ENCODE data around the gene CRADD.

The CRADD gene

GRCh38 chr12:93805736-93806141, 128.6 kb downstream of the CRADD start:
- DNase-seq = no peak
- TF ChIP-seq GATA1 (IDR thresholded peaks at IDR 0.05; ENCODE audit: low read depth, low read length) = no peak
- TF ChIP-seq POLR2A (IDR thresholded peaks at IDR 0.05; ENCODE audit: low read length) = no peak

- TF ChIP-seq POLR2A (IDR thresholded peaks at IDR 0.05; ENCODE audit: low read length) = no peak
- TF ChIP-seq GATA1 (IDR thresholded peaks at IDR 0.05; ENCODE audit: low read depth, low read length) = no peak
- no peak for DNase-seq
Measured at GRCh38 chr12:93807354-93807753, 130.2 kb downstream of the CRADD start.

GRCh38 chr12:93808169-93808899, 131.2 kb downstream of the CRADD start:
- TF ChIP-seq GATA1 (IDR thresholded peaks at IDR 0.05; ENCODE audit: low read depth, low read length) (no peak), POLR2A (IDR thresholded peaks at IDR 0.05; ENCODE audit: low read length) (no peak)

GRCh38 chr12:93812626-93813025, 135.5 kb downstream of the CRADD start:
- DNase-seq = no peak
- no peak for TF ChIP-seq GATA1 (IDR thresholded peaks at IDR 0.05; ENCODE audit: low read depth, low read length)
- no peak for TF ChIP-seq POLR2A (IDR thresholded peaks at IDR 0.05; ENCODE audit: low read length)

More at GRCh38 chr12:93808169-93808899, 131.2 kb downstream of the CRADD start:
- peak; percentile 8 to 32 for DNase-seq

- no peak for TF ChIP-seq GATA1 (IDR thresholded peaks at IDR 0.05; ENCODE audit: low read depth, low read length)
- no peak for TF ChIP-seq POLR2A (IDR thresholded peaks at IDR 0.05; ENCODE audit: low read length)
- no peak for DNase-seq
Measured at GRCh38 chr12:93813186-93813585, 136.0 kb downstream of the CRADD start.

GRCh38 chr12:93813972-93814821, 137.0 kb downstream of the CRADD start:
- DNase-seq = no peak
- no peak for TF ChIP-seq GATA1 (IDR thresholded peaks at IDR 0.05; ENCODE audit: low read depth, low read length)
- no peak for TF ChIP-seq POLR2A (IDR thresholded peaks at IDR 0.05; ENCODE audit: low read length)

- DNase-seq = no peak
- TF ChIP-seq POLR2A (IDR thresholded peaks at IDR 0.05; ENCODE audit: low read length) = no peak
- TF ChIP-seq GATA1 (IDR thresholded peaks at IDR 0.05; ENCODE audit: low read depth, low read length) = no peak
Measured at GRCh38 chr12:93818488-93819049, 141.4 kb downstream of the CRADD start.

- no peak for DNase-seq
- TF ChIP-seq POLR2A (IDR thresholded peaks at IDR 0.05; ENCODE audit: low read length) (no peak), GATA1 (IDR thresholded peaks at IDR 0.05; ENCODE audit: low read depth, low read length) (no peak)
Measured at GRCh38 chr12:93819050-93819491, 141.9 kb downstream of the CRADD start.

- TF ChIP-seq GATA1 (IDR thresholded peaks at IDR 0.05; ENCODE audit: low read depth, low read length) (no peak), POLR2A (IDR thresholded peaks at IDR 0.05; ENCODE audit: low read length) (no peak)
- no peak for DNase-seq
Measured at GRCh38 chr12:93823616-93824391, 146.6 kb downstream of the CRADD start.

- TF ChIP-seq GATA1 (IDR thresholded peaks at IDR 0.05; ENCODE audit: low read depth, low read length) (no peak), POLR2A (IDR thresholded peaks at IDR 0.05; ENCODE audit: low read length) (no peak)
- DNase-seq = no peak
Measured at GRCh38 chr12:93824514-93825500, 147.6 kb downstream of the CRADD start.

GRCh38 chr12:93825501-93825888, 148.3 kb downstream of the CRADD start:
- TF ChIP-seq POLR2A (IDR thresholded peaks at IDR 0.05; ENCODE audit: low read length) = no peak
- no peak for TF ChIP-seq GATA1 (IDR thresholded peaks at IDR 0.05; ENCODE audit: low read depth, low read length)
- DNase-seq = no peak

- TF ChIP-seq POLR2A (IDR thresholded peaks at IDR 0.05; ENCODE audit: low read length) (no peak), GATA1 (IDR thresholded peaks at IDR 0.05; ENCODE audit: low read depth, low read length) (no peak)
- DNase-seq = no peak
Measured at GRCh38 chr12:93825931-93826555, 148.9 kb downstream of the CRADD start.
